Muscle of arm (tissue), 14 donors: ENCODE results near the gene GID8. TPM values are rescaled to one million over a fixed set of nuclear protein-coding genes. Genes with fewer than 3 reads are reported as not detected.
A peak's percentile ranks its signal among the peaks of the same experiment; 100 is the strongest.

Experiments
- DNase-seq: peaks from one replicate; pipeline ENCODE4 v3.0.0-alpha.2; 2013
- long read RNA-seq, 11 donors: transcript quantifications; one replicate each; lab custom pipeline, GENCODE V29; 2026
- polyA plus RNA-seq, 12 donors: library from polyadenylated mRNA; unstranded; fragments of 120-200 nt; gene quantifications; one replicate each; pipeline ENCODE4 v1.2.1, GENCODE V29; 2013; ENCODE audit not compliant: insufficient read length in 12 of 12

GID8 gene
- 10 to 100 TPM in 11 of 12 donors, not detected in 1; 19.3 to 42.9 (median 30.1) TPM for polyA plus RNA-seq
- long read RNA-seq, donor 1, full-length matches to known transcripts: 21 of 75 reads
- long read RNA-seq, donor 1, partial matches to known transcripts: 54 of 75 reads
- long read RNA-seq, donor 1, other reads (novel, unspliced or antisense): 0 of 75 reads
- long read RNA-seq, donor 2, full-length matches to known transcripts: 24 of 24 reads
- long read RNA-seq, donor 2, partial matches to known transcripts: 0 of 24 reads
- long read RNA-seq, donor 2, other reads (novel, unspliced or antisense): 0 of 24 reads
- long read RNA-seq, donor 3, full-length matches to known transcripts: 8 of 26 reads
- long read RNA-seq, donor 3, partial matches to known transcripts: 18 of 26 reads
- long read RNA-seq, donor 3, other reads (novel, unspliced or antisense): 0 of 26 reads
- long read RNA-seq, donor 4, full-length matches to known transcripts: 8 of 8 reads
- long read RNA-seq, donor 4, partial matches to known transcripts: 0 of 8 reads
- long read RNA-seq, donor 4, other reads (novel, unspliced or antisense): 0 of 8 reads
- long read RNA-seq, donor 5, full-length matches to known transcripts: 23 of 23 reads
- long read RNA-seq, donor 5, partial matches to known transcripts: 0 of 23 reads
- long read RNA-seq, donor 5, other reads (novel, unspliced or antisense): 0 of 23 reads
- long read RNA-seq, donor 6, full-length matches to known transcripts: 9 of 9 reads
- long read RNA-seq, donor 6, partial matches to known transcripts: 0 of 9 reads
- long read RNA-seq, donor 6, other reads (novel, unspliced or antisense): 0 of 9 reads
- long read RNA-seq, donor 7, full-length matches to known transcripts: 20 of 20 reads
- long read RNA-seq, donor 7, partial matches to known transcripts: 0 of 20 reads
- long read RNA-seq, donor 7, other reads (novel, unspliced or antisense): 0 of 20 reads
- long read RNA-seq, donor 8, full-length matches to known transcripts: 25 of 25 reads
- long read RNA-seq, donor 8, partial matches to known transcripts: 0 of 25 reads
- long read RNA-seq, donor 8, other reads (novel, unspliced or antisense): 0 of 25 reads
- long read RNA-seq, donor 9, full-length matches to known transcripts: 16 of 16 reads
- long read RNA-seq, donor 9, partial matches to known transcripts: 0 of 16 reads
- long read RNA-seq, donor 9, other reads (novel, unspliced or antisense): 0 of 16 reads
- long read RNA-seq, donor 10, full-length matches to known transcripts: 11 of 16 reads
- long read RNA-seq, donor 10, partial matches to known transcripts: 5 of 16 reads
- long read RNA-seq, donor 10, other reads (novel, unspliced or antisense): 0 of 16 reads
- long read RNA-seq, donor 11, full-length matches to known transcripts: 21 of 55 reads
- long read RNA-seq, donor 11, partial matches to known transcripts: 34 of 55 reads
- long read RNA-seq, donor 11, other reads (novel, unspliced or antisense): 0 of 55 reads

GRCh38 chr20:62938105-62938888, at the start of gene GID8:
Gene GID8 (plus strand): TSS chr20:62938147. CDS start chr20:62941503, 3,356 bp downstream.
- peak; percentile 48 for DNase-seq

- DNase-seq: no peak
Measured at GRCh38 chr20:62888406-62888805, 49.5 kb upstream of the GID8 start.

- no peak for DNase-seq
Measured at GRCh38 chr20:62888910-62889309, 49.0 kb upstream of the GID8 start.

GRCh38 chr20:62889411-62889810, 48.5 kb upstream of the GID8 start:
- DNase-seq: no peak

GRCh38 chr20:62889871-62890270, 48.1 kb upstream of the GID8 start:
- no peak for DNase-seq

GRCh38 chr20:62890444-62890843, 47.5 kb upstream of the GID8 start:
- DNase-seq: no peak

GRCh38 chr20:62891111-62891510, 46.8 kb upstream of the GID8 start:
- no peak for DNase-seq

GRCh38 chr20:62892348-62893304, 45.3 kb upstream of the GID8 start:
- no peak for DNase-seq

- no peak for DNase-seq
Measured at GRCh38 chr20:62893700-62894099, 44.2 kb upstream of the GID8 start.

GRCh38 chr20:62894261-62894660, 43.7 kb upstream of the GID8 start:
- no peak for DNase-seq

- no peak for DNase-seq
Measured at GRCh38 chr20:62895539-62895938, 42.4 kb upstream of the GID8 start.

GRCh38 chr20:62896526-62896925, 41.4 kb upstream of the GID8 start:
- no peak for DNase-seq

GRCh38 chr20:62897666-62898065, 40.3 kb upstream of the GID8 start:
- DNase-seq: no peak

- no peak for DNase-seq
Measured at GRCh38 chr20:62898093-62898964, 39.6 kb upstream of the GID8 start.

- no peak for DNase-seq
Measured at GRCh38 chr20:62898970-62899632, 38.8 kb upstream of the GID8 start.

- DNase-seq: peak; percentile 17
Measured at GRCh38 chr20:62899633-62900051, 38.3 kb upstream of the GID8 start.

GRCh38 chr20:62900052-62900691, 37.8 kb upstream of the GID8 start:
- peak; percentile 76 for DNase-seq
